C4-2B (cell line): ENCODE data around the gene AP4S1.

Experiments
- CTCF ChIP-seq: fragments of 450-650 bp; conservative IDR thresholded peaks from 2 replicates; pipeline ENCODE4 v1.5.1; 2017; ENCODE audit warnings: mild to moderate bottlenecking
- ZFX ChIP-seq: fragments of 450-650 bp; IDR thresholded peaks from 2 replicates; pipeline ENCODE4 v1.6.1; 2017

DNA sequence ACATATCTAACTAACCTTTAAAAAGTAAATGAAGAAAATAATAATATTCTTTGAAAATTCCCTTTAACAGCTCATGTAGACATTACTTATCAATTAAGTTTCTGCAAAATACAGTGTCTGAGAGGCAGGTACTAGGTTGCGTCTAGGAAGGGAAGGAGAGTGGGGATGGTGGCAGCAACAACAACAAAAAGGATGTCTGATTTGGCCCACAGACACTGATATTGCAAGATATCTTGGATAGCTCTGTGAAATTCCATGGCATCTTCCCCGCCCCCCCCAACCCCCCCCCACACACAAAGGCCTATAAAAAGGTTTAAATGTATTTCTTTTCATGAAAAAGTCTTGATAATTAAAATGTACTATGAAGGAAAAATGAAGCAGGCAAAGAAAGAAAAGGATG is 41.6 kb upstream of the AP4S1 start:
- no peak for TF ChIP-seq CTCF
- no peak for TF ChIP-seq ZFX
